Measurements from ENCODE around the gene STRA8.
"Not testable (repeated sequence)": the region's sequence is repeated elsewhere in the genome, so short reads cannot be mapped to it uniquely, and the experiment has no call there.

Gene STRA8

DNA sequence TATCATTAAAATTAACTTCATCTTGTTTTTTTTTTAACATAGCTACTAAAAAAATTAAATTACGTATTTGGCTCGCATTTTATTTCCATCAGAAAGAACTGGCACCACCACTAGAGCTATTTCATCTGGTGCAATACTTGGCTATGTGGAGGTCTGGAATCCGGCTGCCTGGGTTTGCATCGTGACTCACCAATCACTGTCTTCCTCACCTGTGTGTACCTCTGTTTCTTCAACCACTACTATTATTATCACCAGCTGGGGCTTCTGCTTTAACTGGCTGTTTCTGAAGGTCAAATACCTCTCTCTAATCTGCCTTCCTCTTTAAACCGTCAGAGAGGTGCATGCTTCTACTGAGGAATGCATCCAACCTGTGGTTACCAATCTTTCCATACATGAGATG is 28.8 kb upstream of the STRA8 start:
- DNase-seq (ENCODE audit: low read depth): no peak

DNA sequence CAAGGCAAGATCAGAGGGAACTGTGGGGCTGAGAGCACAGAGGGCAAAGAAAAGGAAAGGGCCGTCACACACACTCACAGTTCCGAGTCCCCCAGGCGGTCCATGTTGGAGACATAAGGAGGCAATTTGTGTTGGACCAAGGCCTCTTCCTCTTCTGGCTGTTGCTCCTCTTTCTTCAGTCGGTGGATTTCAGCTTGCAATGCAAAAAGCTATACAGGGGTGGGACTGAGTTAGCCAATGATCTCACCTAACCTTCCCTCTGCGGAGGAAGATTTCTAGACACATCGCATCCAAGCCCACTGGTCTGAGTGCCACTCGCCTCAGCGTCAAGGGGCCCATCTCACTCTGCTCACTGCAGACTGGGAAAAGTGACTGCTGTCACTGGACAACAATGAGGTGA is 27.8 kb upstream of the STRA8 start:
- DNase-seq (ENCODE audit: low read depth): no peak

DNA sequence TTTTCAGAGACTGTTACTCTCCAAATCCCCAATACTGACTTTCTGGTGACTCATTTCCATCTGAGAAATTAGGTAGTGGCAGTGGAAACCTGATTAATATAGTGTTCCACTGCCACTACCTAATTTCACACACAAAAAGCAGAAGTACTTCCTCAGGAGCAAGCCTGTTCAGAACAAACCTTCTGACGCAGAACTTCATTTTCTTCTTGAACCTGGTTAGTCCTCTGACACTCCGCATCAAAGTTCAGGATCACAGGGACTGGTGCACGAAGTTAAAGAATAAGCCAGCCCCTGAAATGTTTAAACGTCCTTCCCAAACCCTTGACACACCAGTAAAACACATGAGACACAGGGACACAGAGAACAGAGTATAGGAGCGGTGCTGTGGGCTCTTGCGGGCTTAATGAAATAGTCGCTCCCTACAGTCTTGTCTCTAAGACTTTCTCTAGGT is 26.7 kb upstream of the STRA8 start:
- no peak for DNase-seq (ENCODE audit: low read depth)

DNA sequence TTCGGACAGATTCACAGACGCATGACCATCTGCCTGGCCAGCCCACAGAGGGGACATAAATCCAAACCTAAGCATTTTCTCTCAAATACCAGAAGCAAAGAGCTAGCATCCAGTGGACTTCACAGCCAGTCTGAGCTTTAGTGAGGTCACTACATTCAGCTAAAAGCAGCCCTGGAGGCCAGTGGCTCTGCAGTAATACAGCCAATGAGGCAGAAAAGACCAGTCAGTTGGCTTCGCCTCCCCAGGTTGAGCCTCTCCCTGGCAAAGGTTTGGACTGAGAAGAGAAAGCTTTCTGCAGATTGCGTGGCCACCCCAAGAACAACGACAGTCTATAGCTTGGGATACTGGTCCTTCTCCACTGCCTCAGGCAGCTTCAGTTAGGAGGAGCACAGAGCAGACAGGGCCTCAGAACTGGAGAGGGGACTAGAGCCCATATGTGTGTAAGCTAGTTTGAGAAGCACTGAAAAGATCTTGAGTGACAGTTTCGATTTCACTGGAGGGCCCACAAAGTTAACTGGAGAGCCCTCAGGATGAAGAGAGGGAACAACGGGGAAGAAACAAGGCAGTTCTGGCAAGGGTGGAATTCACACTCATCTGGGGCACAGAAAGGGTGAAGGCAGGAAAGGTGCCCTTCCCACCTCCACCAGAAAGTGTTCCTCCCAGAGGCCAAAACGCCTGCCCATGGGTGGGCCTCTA is 26.1 kb upstream of the STRA8 start:
- no peak for DNase-seq (ENCODE audit: low read depth)

DNA sequence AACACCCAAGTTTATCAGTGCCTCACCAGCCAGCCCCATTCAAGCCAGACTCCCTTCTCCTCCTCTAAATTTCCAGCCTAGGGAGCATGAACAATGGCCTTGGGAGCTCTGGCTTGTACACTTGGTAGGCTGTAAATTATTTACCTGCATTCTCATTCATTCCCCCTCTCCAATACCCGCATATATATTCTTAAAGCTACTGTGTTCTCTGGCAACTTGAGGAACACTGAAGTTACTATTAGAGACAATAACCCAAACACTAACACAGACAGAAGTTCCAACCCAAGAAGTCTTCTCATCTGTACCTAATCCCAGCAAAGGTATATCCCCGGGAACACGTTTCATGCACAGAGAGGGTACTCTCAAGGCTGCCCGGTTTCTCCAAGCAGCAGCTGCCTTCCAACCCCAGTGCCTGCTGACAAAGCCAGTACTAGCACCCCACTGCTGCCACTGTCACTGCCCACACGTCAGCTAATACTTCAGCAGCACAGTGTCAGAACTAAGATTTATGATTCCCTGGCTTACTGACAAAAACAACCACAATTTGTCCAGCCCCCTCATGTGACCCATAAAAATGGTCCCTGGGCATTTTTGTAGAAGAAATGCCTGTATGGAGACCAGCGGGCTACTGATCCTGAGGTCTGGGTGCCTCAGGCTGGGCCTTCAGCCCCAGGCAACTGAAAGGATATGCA is 25.4 kb upstream of the STRA8 start:
- no peak for DNase-seq (ENCODE audit: low read depth)

DNA sequence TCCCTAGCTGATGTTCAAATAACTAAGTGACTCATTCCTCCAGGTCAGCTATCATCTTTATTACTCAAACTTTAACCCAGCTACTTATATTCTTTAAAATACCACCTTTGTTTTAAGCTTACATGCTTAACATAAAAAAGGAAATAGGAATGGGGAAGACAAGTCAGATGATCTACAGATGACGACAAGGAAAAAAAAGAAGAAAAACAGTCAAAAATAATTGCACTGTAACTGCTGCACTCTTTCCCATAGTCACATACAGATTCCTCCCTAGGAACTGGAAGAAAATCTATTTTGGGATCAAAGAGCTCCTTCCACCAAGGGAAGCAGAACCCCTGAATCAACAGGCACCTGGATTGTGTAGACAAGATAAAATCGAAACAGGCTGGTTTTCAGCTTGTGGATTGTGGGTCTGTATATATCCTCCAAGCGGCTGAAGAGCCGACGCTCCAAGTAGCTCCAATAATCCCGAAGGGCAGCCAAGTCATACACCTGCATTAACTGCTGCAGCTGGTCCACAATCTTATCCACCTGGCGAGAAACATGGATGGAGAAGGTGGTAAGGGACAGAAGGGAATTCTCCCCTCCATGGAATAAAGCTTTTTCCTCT is 24.3 kb upstream of the STRA8 start:
- DNase-seq (ENCODE audit: low read depth): no peak

DNA sequence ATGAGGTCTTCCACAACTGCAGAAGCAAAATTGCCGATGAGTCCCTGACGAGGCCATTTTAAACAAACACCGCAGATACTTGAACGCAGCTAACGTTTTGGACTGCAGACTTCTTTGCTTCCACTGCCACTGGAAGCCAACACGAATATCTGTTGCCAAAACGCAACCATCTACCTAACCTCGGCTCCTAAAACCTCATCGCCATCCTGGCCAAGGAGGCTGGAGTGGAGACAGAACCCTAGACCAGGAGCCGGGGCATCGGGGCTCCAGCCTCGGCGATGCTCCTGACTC is 22.8 kb upstream of the STRA8 start:
- no peak for DNase-seq (ENCODE audit: low read depth)

DNA sequence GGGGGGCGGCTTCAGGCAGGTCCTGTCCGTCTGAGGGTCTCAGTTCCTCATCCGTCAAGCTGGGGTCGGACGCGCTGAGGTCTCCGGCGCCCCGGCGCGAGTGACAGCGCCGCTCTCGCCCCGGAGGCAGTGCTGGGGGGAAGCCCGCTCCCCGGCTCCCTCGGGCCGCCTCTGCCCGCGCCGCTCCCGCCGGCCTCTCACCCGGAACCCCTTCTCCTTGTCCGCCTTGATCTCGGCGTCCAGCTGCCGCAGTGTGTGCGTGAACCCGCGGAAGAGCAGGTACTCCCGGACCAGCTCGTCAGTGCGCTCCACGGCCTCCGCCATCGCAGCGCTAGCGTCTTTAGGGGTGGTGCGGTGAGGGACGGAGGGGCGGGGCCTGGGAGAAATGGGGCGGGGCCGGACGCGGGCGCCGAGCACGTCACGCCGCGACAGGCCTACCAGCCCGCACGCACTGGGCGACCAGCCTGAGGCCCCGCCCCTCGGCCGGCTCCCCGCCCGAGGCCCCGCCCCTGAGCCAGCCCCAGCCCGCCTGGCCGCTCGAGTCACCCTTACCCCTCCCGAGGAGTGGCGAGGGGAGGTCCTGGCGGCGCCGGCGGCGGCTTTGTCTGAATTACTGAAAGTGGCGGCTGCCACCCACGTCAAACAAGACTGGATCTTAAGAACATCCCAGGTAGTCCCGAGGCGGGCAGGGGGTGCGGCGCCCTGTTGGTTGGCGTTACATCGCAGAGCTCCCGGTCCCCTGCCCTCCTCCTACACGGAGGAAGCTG is 22.3 kb upstream of the STRA8 start, which contains the start of gene WDR91:
WDR91 (minus strand) TSS at position 348 of the 767 bp plus-strand sequence; CDS start at position 324, 24 bp downstream.
- DNase-seq (ENCODE audit: low read depth): peak; percentile 94

DNA sequence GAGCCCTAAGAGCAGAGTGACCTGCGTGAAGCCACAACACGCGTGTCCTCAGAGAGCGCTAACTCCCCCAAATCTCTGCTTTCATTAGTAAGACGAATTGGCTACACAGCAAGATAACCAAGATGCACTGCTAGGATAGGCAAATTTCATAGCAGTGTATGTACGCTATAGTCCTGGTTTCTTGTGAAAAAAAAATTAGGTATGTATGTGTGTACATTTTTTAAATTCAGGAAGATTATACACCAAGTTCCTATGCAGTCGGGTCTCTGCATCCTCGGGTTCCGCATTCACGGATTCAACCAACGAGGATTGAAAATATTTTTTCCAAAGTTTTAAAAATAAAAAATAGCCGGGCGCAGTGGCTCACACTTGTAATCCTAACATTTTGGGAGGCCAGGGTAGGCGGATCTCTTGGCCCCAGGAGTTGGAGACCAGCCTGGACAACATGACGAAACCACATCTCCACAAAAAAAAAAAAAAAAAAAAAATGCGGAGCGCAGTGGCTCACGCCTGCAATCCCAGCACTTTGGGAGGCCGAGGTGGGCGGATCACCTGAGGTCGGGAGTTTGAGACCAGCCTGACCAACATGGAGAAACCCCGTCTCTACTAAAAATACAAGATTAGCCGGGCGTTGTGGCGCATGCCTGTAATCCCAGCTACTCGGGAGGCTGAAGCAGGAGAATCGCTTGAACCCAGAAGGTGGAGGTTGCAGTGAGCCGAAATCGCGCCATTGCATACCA is 21.5 kb upstream of the STRA8 start:
- DNase-seq (ENCODE audit: low read depth): not testable (repeated sequence)

DNA sequence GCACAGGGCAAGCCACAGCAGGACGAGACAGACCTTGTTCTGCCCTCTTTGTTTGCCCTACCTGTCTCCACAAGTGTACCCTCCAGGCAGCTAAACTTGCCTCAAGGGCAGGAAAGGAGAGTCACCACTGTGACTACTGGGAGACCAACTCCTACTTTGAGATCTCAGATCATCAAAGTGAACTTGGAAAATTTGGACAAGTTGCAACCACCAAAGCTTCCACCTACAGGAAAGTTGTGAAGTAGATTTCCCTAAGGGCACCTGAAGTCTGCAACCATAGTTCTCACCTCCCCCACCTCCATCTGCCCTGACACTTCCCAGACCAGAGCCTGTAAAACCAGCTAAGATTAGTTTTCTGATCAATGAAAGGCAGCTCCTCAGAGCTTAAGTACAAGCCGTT is 19.8 kb upstream of the STRA8 start:
- DNase-seq (ENCODE audit: low read depth): no peak

DNA sequence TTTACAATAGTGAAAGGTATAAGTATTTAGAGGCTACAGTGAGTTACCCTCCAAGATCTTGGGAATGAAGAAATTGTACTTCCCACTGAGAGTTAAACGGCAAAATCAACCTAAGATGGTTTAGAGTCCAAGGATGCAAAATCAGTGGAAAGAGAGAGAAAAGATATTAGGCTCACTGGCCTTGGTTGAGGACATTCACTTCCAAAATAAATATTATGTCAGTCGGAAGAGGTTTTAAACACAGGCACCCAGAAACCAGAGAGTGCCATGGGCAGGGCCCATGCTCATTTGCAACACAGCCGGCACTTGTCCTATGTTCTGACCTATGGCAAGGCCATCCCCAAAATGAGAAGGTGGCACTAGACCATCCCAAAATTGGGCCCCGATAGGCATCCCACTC is 18.5 kb upstream of the STRA8 start:
- DNase-seq (ENCODE audit: low read depth): no peak

DNA sequence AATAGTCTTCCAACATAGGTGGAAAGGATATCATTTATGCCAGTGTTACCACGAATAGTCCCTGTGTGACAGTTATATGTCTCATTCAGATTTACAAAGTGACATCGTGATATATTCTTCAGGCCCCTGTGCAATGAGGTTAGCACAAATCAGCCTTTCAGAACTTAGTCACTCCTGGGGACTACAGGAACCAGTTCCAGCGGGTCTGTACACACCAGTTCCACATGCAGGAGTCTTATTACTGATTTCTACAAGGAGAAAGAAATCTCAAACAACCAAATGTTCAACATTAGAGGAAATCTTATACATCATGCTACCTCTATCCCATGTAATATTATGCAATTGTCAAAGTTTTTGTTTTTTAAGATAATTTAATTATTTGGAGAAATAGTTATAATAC is 17.9 kb upstream of the STRA8 start:
- no peak for DNase-seq (ENCODE audit: low read depth)

DNA sequence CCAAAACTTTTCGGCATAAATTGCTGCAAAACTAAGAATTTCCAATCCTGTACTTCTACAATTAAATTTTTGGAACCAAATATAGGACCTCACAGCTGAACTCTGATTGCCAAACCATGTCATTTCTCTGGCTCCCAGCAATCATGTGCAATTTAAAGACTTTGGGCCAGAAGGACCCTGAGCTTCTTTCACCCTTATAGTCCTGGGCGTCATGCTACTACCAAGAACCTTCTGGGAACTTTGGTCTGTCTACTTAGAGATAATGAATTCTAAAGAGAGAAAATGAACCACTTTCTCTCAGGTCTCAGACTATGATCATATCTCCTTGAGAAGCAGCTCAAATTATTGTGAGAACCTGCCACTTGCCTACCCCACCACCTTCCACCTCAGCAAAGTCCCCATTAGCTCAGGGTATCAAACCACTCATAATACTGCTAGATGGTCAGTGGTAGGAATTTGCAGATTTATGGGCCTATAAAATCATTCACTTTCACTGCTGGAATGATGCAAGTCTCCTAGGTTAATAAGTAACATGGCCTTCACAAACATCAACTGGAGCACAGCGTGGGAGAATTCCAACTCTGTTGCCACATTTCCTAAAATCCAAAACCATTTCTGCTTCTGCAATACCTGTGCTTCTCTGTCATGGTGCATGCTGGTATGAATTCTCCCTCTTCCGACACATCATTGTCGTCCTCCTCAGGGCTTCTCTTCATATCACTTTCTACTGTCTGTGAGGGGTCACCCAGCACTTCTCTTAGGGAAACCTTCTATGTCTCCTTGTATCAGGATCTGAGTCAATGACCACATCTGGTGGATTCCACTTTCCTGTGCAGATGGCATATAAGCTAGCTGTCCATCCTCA is 15.8 kb upstream of the STRA8 start:
- DNase-seq (ENCODE audit: low read depth): no peak

DNA sequence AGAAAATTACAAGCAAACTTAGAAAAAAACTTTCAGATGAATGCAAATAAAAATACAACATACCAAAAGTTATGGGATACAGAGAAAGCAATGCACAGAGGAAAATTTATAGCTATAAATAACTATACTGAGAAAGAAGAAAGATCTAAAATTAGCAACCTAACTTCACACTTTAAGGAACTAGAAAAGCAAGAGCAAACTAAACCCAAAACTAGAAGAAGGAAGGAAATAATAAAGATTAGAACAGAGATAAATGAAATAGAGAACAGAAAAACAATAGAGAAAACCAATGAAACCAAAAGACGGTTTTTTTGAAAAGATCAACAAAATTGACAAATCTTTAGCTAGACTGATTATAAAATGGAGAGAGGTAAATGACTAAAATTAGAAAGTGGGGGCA is 9.6 kb upstream of the STRA8 start:
- no peak for DNase-seq (ENCODE audit: low read depth)

DNA sequence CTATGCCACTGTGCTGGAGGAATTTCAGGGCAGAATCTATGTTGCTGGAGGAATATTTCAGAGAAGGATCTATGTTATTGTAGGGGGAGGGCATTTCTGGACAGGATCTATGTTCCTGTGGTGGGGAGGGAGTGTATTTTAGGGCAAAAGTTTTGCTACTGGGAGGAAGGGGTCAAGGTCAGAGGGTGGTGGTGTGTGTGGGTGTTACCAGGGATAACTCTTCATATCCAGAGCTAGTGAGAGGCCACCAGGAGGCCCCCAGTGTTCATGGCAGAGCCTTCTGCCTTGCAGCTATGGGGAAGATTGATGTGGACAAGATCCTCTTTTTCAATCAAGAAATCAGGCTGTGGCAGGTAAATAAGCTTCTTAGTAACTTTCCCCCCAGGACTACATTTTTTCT is 2.0 kb upstream of the STRA8 start:
- no peak for DNase-seq (ENCODE audit: low read depth)

DNA sequence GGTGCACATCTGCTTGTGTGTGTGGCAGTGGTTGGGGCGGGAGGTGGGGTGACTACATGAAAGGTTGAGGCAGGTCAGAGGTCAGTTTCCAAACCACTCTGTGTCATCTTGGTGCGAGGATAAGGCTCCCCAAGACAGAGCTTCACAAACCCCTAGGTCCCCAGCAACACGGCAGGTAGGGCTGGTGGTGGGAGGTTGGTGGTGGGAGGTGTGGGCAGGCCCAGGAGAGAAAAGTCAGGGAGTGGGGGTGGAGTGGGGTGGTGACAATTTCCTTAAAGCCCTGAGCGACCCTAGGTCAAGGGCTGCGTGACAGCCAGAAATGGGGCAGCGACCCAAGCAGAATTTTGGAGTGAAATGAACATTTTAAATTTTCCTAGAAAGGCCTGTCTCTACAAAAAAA is 1.6 kb upstream of the STRA8 start:
- no peak for DNase-seq (ENCODE audit: low read depth)

DNA sequence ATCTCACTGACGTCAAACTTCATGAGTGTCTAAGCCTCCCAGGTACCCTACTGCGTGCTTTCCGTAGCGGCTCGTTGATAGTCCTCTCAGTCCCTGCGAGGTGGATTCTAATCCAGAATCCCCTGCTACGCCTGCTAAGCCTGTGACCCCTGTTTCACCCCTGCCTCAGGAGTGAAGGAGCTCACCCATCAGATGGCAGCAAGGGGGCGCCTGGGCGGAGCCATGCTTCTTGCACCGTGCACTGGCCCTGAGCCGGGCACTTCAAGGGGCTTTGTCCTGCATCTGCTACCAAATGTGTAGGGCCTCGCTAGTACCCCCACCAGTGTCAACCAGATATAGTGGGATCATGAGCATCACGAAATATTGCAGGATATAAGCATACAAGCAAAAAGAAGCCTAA is 918 bp upstream of the STRA8 start:
- no peak for DNase-seq (ENCODE audit: low read depth)

DNA sequence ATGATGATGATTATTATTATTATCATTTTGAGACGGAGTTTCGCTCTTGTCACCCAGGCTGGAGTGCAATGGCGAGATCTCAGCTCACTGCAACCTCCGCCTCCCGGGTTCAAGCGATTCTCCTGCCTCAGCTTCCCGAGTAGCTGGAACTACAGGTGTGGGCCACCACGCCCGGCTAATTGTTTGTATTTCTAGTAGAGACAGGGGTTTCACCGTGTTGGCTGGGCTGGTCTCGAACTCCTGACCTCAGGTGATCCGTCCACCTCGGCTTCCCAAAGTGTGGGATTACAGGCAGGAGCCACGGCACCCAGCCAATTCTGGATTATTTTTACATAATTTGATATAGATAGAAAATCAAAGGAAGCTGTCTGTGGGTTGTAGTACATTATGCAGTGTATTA is 457 bp downstream of the STRA8 start:
- DNase-seq (ENCODE audit: low read depth): not testable (repeated sequence)

DNA sequence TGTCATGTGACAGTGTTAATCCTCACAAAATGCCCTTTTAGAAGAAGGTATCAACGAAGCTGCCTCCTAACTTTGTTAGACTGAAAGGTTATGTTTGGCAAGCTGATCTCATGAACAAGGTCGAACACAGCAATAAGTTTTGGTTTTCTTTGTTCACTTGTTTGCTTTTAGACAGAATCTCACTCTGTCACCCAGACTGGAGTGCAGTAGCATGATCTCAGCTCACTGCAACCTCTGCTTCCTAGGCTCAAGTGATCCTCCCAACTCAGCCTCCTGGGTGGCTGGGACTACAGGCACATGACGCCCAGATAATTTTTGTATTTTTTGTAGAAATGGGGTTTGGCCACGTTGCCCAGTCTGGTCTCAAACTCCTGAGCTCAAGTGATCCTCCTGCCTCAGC is 1.1 kb downstream of the STRA8 start:
- no peak for DNase-seq (ENCODE audit: low read depth)

DNA sequence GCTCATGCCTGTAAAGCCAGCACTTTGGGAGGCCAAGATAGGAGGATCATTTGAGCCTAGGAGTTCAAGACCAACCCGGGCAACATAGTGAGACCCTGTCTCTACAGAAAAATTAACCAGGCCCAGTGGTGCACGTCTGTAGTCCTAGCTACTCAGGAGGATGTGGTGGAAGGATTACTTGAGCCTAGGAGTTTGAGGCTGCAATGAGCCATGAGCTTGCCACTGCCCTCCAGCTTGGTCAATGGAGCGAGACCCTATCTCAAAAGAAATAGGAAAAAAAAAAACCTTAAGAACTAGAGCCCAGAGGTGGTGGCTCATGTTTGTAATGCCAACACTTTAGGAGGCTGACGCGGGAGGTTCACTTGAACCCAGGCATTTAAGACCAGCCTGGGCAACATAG is 2.2 kb downstream of the STRA8 start:
- DNase-seq (ENCODE audit: low read depth): no peak

DNA sequence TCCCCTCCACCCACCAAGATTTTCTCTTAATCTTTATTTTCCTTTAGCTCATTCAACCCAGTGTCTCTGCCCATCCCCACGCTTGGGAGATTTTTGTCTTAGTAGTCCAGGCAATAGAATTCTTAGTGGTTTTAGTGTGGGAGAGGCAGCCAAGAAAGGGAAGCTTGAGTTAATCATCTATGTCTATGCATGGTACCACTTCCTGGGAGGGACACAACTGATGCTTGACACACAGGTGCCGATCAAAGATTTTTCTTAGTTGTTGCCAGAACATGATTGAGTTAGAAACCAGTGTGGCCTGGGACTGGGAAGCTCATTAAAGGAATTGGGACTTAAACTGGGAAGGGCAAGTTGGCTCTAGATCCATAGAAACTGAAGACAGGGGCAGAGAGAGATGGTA is 3.1 kb downstream of the STRA8 start:
- no peak for DNase-seq (ENCODE audit: low read depth)
